HCT116 (cell line): ENCODE data around the gene BBX. TPM values are rescaled to one million over a fixed set of nuclear protein-coding genes. Genes with fewer than 3 reads are reported as not detected.

Experiments used
- ATAC-seq: fragments of 200-7000 bp; cut with Tn5 transposase; 2 replicates; pipeline ENCODE4 v1.9.1; 2020; ENCODE audit warnings: mild to moderate bottlenecking, moderate library complexity
- BruUV-seq: library from RNA; stranded (reverse); fragments of 400-500 nt; replicated peaks from 2 replicates; lab custom pipeline; 2021; lab: Mats Ljungman, UMichigan
- CTCF ChIA-PET: fragments of 300-600 bp; sonication (Branson Sonifier 250); formaldehyde crosslinking; loops from one replicate; lab custom pipeline; 2021; ENCODE audit warnings: antibody characterized with exemption; lab: Charles Lee
- POLR2A ChIA-PET: fragments of 300-600, 350-600 bp; sonication (Branson Sonifier 250); formaldehyde crosslinking; loops from one replicate; lab custom pipeline; 2021; ENCODE audit warnings: antibody characterized with exemption; lab: Charles Lee
- RAD21 ChIA-PET, 2 experiments: fragments of 300-600 bp; sonication (Branson Sonifier 250); formaldehyde crosslinking; loops; one replicate each; lab custom pipeline; 2023; ENCODE audit warnings: low total read pairs in 2 of 2; ENCODE audit not compliant: uncharacterized antibody in 2 of 2, unreplicated experiment in 2 of 2, low non-redundant PET in 1 of 2; lab: Charles Lee
- DNase-seq: peaks from one replicate; pipeline ENCODE4 v3.0.0-alpha.2; 2010; ENCODE audit warnings: low read depth, low spot score
- H2AFZ ChIP-seq: fragments of 200-600 bp; shearing (Covaris generic), sonication (generic); 2 replicates; pipeline ENCODE4 v1.6.1; 2017; ENCODE audit warnings: low read depth, mixed run types, mixed read lengths, antibody characterized with exemption, low read length; ENCODE audit not compliant: poor library complexity, severe bottlenecking
- H3K27ac ChIP-seq: 2 replicates; pipeline ENCODE4 v1.5.1; 2012; ENCODE audit warnings: low read depth, low read length
- H3K27me3 ChIP-seq: fragments of 200-600 bp; sonication (generic); 2 replicates; pipeline ENCODE4 v1.6.1; 2016; ENCODE audit warnings: mixed run types, low read length, mixed read lengths; ENCODE audit not compliant: insufficient read depth
- H3K36me3 ChIP-seq, 2 experiments: fragments of 200-500 bp in 1 of 2; fragments of 200-600 bp in 1 of 2; sonication (Bioruptor generic) in 1 of 2; sonication (generic) in 1 of 2; 2 replicates each; pipeline versions ENCODE4 v1.5.1 to v1.6.1; 2014 to 2016; ENCODE audit warnings: low read length in 2 of 2, inconsistent platforms in 1 of 2, mixed read lengths in 1 of 2, mixed run types in 1 of 2; ENCODE audit not compliant: insufficient read depth in 2 of 2, control insufficient read depth in 1 of 2
- H3K4me1 ChIP-seq, 2 experiments: fragments of 200-600 bp in 1 of 2; sonication (generic) in 1 of 2; 2 replicates each; pipeline versions ENCODE4 v1.5.1 to v1.6.1; 2012 to 2017; ENCODE audit warnings: low read length in 2 of 2, inconsistent platforms in 1 of 2, mild to moderate bottlenecking in 1 of 2, mixed read lengths in 1 of 2, mixed run types in 1 of 2, moderate library complexity in 1 of 2; ENCODE audit not compliant: insufficient read depth in 2 of 2, control insufficient read depth in 1 of 2
- H3K4me2 ChIP-seq: fragments of 200-600 bp; sonication (generic); 2 replicates; pipeline ENCODE4 v1.6.1; 2017; ENCODE audit warnings: mixed run types, low read length, mixed read lengths
- H3K4me3 ChIP-seq, 2 experiments: fragments of 200-600 bp in 1 of 2; sonication (generic) in 1 of 2; replicated peaks in 1 of 2; 2 replicates each; pipeline ENCODE4 v1.5.1; 2011 to 2016; ENCODE audit warnings: low read length in 2 of 2, control low read depth in 1 of 2, low read depth in 1 of 2, mild to moderate bottlenecking in 1 of 2, mixed read lengths in 1 of 2, mixed run types in 1 of 2
- H3K79me2 ChIP-seq: fragments of 200-600 bp; sonication (generic); 2 replicates; pipeline ENCODE4 v1.6.1; 2017; ENCODE audit warnings: mild to moderate bottlenecking, mixed run types, low read length, moderate library complexity, mixed read lengths; ENCODE audit not compliant: insufficient read depth
- H3K9ac ChIP-seq: fragments of 200-600 bp; sonication (generic); 2 replicates; pipeline ENCODE4 v1.6.1; 2016; ENCODE audit warnings: low read length, mixed read lengths
- H3K9me2 ChIP-seq: fragments of 200-600 bp; sonication (generic), shearing (Covaris generic); 2 replicates; pipeline ENCODE4 v1.6.1; 2017; ENCODE audit warnings: mixed run types, mild to moderate bottlenecking, moderate library complexity; ENCODE audit not compliant: insufficient read depth
- H3K9me3 ChIP-seq, 2 experiments: fragments of 200-500 bp in 1 of 2; fragments of 200-600 bp in 1 of 2; sonication (Bioruptor generic) in 1 of 2; sonication (generic) in 1 of 2; 2 replicates each; pipeline ENCODE4 v1.6.1; 2014 to 2017; ENCODE audit warnings: low read length in 2 of 2, mixed read lengths in 2 of 2, inconsistent platforms in 1 of 2, low read depth in 1 of 2, mild to moderate bottlenecking in 1 of 2, mixed run types in 1 of 2, moderate library complexity in 1 of 2; ENCODE audit not compliant: control insufficient read depth in 1 of 2, insufficient read depth in 1 of 2
- H4K20me1 ChIP-seq: fragments of 200-600 bp; sonication (generic), shearing (Covaris generic); 2 replicates; pipeline ENCODE4 v1.6.1; 2017; ENCODE audit warnings: mixed run types, mild to moderate bottlenecking, moderate library complexity; ENCODE audit not compliant: insufficient read depth
- CBX3 ChIP-seq: IDR thresholded peaks from 2 replicates; pipeline ENCODE4 v1.6.1; 2012; ENCODE audit warnings: low read depth
- CEBPB ChIP-seq: IDR thresholded peaks from 2 replicates; pipeline ENCODE4 v1.6.1; 2012; ENCODE audit warnings: low read depth
- ELF1 ChIP-seq: IDR thresholded peaks from 2 replicates; pipeline ENCODE4 v1.6.1; 2012; ENCODE audit warnings: low read depth, borderline replicate concordance
- EZH2 ChIP-seq: fragments of 200-600 bp; sonication (generic); IDR thresholded peaks from 2 replicates; pipeline ENCODE4 v1.6.1; 2017; ENCODE audit warnings: antibody characterized with exemption, mixed run types
- EZH2phosphoT487 ChIP-seq: fragments of 200-600 bp; IDR thresholded peaks from 2 replicates; pipeline ENCODE4 v1.6.1; 2018; ENCODE audit warnings: antibody characterized with exemption, borderline replicate concordance
- JUND ChIP-seq: IDR thresholded peaks from 2 replicates; pipeline ENCODE4 v1.6.1; 2012
- POLR2A ChIP-seq: IDR thresholded peaks from 2 replicates; pipeline ENCODE4 v1.7.0; 2011; ENCODE audit warnings: borderline replicate concordance; ENCODE audit not compliant: insufficient read depth, insufficient read length; ENCODE audit errors: extremely low read depth
- POLR2AphosphoS5 ChIP-seq: IDR thresholded peaks from 2 replicates; pipeline ENCODE4 v1.6.1; 2011; ENCODE audit warnings: mild to moderate bottlenecking, low read depth, low read length, moderate library complexity
- SIN3A ChIP-seq: IDR thresholded peaks from 2 replicates; pipeline ENCODE4 v1.6.1; 2012; ENCODE audit warnings: low read depth
- SP1 ChIP-seq: IDR thresholded peaks from 2 replicates; pipeline ENCODE4 v1.6.1; 2012; ENCODE audit warnings: low read depth
- SRF ChIP-seq: IDR thresholded peaks from 2 replicates; pipeline ENCODE4 v1.6.1; 2012; ENCODE audit warnings: low read depth
- YY1 ChIP-seq: IDR thresholded peaks from 2 replicates; pipeline ENCODE4 v1.6.1; 2011; ENCODE audit warnings: low read length, low read depth, moderate library complexity, mild to moderate bottlenecking; ENCODE audit not compliant: insufficient replicate concordance; ENCODE audit errors: extremely low read depth
- ZFX ChIP-seq: fragments of 450-650 bp; IDR thresholded peaks from 2 replicates; pipeline ENCODE4 v1.6.1; 2017
- ZNF274 ChIP-seq: fragments of 200-500 bp; sonication (Bioruptor generic); IDR thresholded peaks from 2 replicates; pipeline ENCODE4 v1.6.1; 2014; ENCODE audit warnings: mild to moderate bottlenecking, low read depth, low read length, inconsistent platforms
- intact Hi-C: fragments of 100-400 bp; cut with micrococcal nuclease; formaldehyde crosslinking; loops from 2 replicates; pipeline ENCODE4 v1.10.0; 2022
- total RNA-seq: library from RNA; stranded (reverse); gene quantifications from one replicate; pipeline ENCODE4 v1.2.1, GENCODE V29; 2021; ENCODE audit not compliant: unreplicated experiment
- TF ChIP-seq, protein P1 (sequence below): IDR thresholded peaks from 2 replicates; pipeline ENCODE4 v1.6.1; 2012
- TF ChIP-seq, protein P2 (sequence below): IDR thresholded peaks from 2 replicates; pipeline ENCODE4 v1.6.1; 2012; ENCODE audit warnings: low read depth

The BBX gene
- total RNA-seq, 1 experiment from 2014 or later: 55.6 TPM

DNA sequence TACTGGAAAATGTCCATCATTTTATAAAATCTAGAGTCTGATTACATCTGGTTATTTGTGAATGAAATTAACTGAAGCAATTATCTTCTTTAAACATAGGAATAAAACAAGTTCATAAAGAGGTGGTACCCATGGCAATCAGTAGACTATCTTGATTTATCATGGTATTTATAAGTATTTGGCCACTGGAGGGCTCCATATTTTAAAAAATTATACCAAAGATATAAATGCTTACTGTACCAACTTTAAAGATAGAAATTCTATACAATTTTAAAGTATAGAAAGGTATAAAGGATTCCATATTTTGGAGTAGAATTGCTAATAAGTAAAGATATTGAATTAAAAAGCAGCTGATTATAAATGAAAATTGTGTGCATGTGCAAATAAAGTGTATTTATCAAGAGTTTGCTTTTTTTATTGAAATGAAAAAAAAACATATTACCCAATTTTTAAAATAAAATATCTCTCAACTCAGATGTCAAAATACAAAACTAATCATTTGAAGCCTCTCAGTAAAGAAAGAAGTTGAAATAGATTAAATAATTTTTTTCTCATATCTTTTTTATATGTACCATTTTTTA, 105.3 kb downstream of the BBX start:
- Histone ChIP-seq H2AFZ (no peak overlapping the region), H3K4me3 (no peak overlapping the region), H4K20me1 (0 out of 2 replicates have a peak, but pooled peaks cover 3% of the 10 kb centered on the region), H3K9me2 (no peaks in the 10 kb centered on the region), H3K79me2 (peaks cover 14% of the 10 kb centered on the region), H3K27me3 (no peaks in the 10 kb centered on the region), H3K4me2 (no peak overlapping the region), H3K36me3 (no peaks in the 10 kb centered on the region), H3K9me3 (no peaks in the 10 kb centered on the region), H3K9ac (no peak overlapping the region), H3K27ac (no peak overlapping the region), H3K4me1 (no peaks in the 10 kb centered on the region)
- TF ChIP-seq ELF1 (no peak), JUND (no peak), YY1 (no peak), SIN3A (no peak), CBX3 (no peak), ZNF274 (no peak), POLR2AphosphoS5 (no peak), EZH2phosphoT487 (no peak), CEBPB (no peak), SP1 (no peak), EZH2 (no peak)
- TF ChIP-seq, protein P1, sequence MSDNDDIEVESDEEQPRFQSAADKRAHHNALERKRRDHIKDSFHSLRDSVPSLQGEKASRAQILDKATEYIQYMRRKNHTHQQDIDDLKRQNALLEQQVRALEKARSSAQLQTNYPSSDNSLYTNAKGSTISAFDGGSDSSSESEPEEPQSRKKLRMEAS: no peak
- ChIA-PET CTCF (no interaction called here), RAD21 (no interaction called here), POLR2A (no interaction called here)
- no peak for DNase-seq
- no TSS peak for BruUV-seq
- ATAC-seq: no peak
- intact Hi-C loops: no loop called here

DNA sequence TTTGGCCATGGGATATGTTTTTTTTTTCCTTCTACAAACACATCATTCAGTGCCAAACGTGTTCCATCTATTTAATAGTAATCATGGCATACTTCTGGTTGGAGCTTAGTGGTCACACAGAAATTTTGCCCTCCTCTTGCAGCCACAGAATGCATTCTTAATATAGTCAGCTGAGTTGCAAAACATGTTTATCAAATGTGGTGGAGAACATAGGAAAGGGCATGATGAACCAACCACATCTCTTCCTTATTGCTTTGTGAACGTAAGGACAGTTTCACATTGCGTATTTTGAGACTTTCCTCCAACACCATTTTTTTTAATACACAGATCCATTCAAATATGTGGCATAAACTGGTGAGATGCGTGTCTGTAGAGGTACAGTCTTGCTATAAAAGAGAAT, 106.8 kb downstream of the BBX start:
- BruUV-seq: no TSS peak
- no peak overlapping the region for H3K9ac ChIP-seq
- H3K4me3 ChIP-seq: no peak overlapping the region
- H2AFZ ChIP-seq: no peak overlapping the region
- peaks cover 13% of the 10 kb centered on the region; the same call in 1 of the 2 replicates for H3K79me2 ChIP-seq
- no peak for ATAC-seq
- TF ChIP-seq, protein P1: no peak
- TF ChIP-seq SRF (no peak), POLR2A (no peak), JUND (no peak), ZFX (no peak)
- TF ChIP-seq, protein P2, sequence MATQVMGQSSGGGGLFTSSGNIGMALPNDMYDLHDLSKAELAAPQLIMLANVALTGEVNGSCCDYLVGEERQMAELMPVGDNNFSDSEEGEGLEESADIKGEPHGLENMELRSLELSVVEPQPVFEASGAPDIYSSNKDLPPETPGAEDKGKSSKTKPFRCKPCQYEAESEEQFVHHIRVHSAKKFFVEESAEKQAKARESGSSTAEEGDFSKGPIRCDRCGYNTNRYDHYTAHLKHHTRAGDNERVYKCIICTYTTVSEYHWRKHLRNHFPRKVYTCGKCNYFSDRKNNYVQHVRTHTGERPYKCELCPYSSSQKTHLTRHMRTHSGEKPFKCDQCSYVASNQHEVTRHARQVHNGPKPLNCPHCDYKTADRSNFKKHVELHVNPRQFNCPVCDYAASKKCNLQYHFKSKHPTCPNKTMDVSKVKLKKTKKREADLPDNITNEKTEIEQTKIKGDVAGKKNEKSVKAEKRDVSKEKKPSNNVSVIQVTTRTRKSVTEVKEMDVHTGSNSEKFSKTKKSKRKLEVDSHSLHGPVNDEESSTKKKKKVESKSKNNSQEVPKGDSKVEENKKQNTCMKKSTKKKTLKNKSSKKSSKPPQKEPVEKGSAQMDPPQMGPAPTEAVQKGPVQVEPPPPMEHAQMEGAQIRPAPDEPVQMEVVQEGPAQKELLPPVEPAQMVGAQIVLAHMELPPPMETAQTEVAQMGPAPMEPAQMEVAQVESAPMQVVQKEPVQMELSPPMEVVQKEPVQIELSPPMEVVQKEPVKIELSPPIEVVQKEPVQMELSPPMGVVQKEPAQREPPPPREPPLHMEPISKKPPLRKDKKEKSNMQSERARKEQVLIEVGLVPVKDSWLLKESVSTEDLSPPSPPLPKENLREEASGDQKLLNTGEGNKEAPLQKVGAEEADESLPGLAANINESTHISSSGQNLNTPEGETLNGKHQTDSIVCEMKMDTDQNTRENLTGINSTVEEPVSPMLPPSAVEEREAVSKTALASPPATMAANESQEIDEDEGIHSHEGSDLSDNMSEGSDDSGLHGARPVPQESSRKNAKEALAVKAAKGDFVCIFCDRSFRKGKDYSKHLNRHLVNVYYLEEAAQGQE: no peak
- ChIA-PET POLR2A (no interaction called here), RAD21 (no interaction called here), CTCF (interaction anchor here (1.3 kb wide), 1 partner anchor 8 kb away, joined by 3 read pairs; no protein-coding TSS in a partner anchor)
- 0 out of 2 replicates have a peak, but pooled peaks cover 3% of the 10 kb centered on the region for H4K20me1 ChIP-seq
- H3K9me3 ChIP-seq: no peaks in the 10 kb centered on the region
- no peaks in the 10 kb centered on the region for H3K4me1 ChIP-seq
- intact Hi-C loops: no loop called here
- no peaks in the 10 kb centered on the region for H3K36me3 ChIP-seq
- DNase-seq: no peak
- H3K27me3 ChIP-seq: no peaks in the 10 kb centered on the region
- H3K9me2 ChIP-seq: no peaks in the 10 kb centered on the region
- H3K27ac ChIP-seq: no peak overlapping the region
- H3K4me2 ChIP-seq: no peak overlapping the region
